PC-3 (cell line): ENCODE measurements around the gene INPP5K. TPM values are rescaled to one million over a fixed set of nuclear protein-coding genes. Genes with fewer than 3 reads are reported as not detected.
A peak's percentile ranks its signal among the peaks of the same experiment; 100 is the strongest.

ENCODE experiments used
- ATAC-seq: fragments of 200-7000 bp; cut with Tn5 transposase; 2 replicates; pipeline ENCODE4 v1.9.1; 2020; ENCODE audit warnings: mild to moderate bottlenecking, moderate library complexity
- BruUV-seq: library from RNA; stranded (reverse); fragments of 400-500 nt; replicated peaks from 2 replicates; lab custom pipeline; 2021; lab: Mats Ljungman, UMichigan
- CTCF ChIA-PET: fragments of 300-600 bp; sonication (Branson Sonifier 250); formaldehyde crosslinking; loops from one replicate; lab custom pipeline; 2022; ENCODE audit warnings: antibody characterized with exemption; lab: Charles Lee
- POLR2A ChIA-PET: fragments of 300-600 bp; sonication (Branson Sonifier 250); formaldehyde crosslinking; loops from one replicate; lab custom pipeline; 2022; ENCODE audit warnings: antibody characterized with exemption; ENCODE audit not compliant: unreplicated experiment; lab: Charles Lee
- DNase-seq: peaks from one replicate; pipeline ENCODE4 v3.0.0-alpha.2; 2015
- H2AFZ ChIP-seq: fragments of 300-600 bp; sonication (generic); 2 replicates; pipeline ENCODE4 v1.6.0; 2016; ENCODE audit warnings: antibody characterized with exemption, low read length
- H3F3A ChIP-seq: fragments of 300-600 bp; sonication (generic); one replicate; pipeline ENCODE4 v1.6.0; 2017; ENCODE audit warnings: antibody characterized with exemption, low read length, control low read depth, mild to moderate bottlenecking; ENCODE audit not compliant: unreplicated experiment
- H3K27ac ChIP-seq: fragments of 300-600 bp; sonication (generic); 2 replicates; pipeline ENCODE4 v1.5.1; 2016; ENCODE audit warnings: mild to moderate bottlenecking, low read length
- H3K27me3 ChIP-seq: fragments of 300-600 bp; sonication (generic); 2 replicates; pipeline ENCODE4 v1.6.1; 2016; ENCODE audit warnings: low read length, mixed read lengths
- H3K36me3 ChIP-seq: fragments of 300-600 bp; sonication (generic); 2 replicates; pipeline ENCODE4 v1.6.1; 2016; ENCODE audit warnings: low read depth, mixed run types, low read length, mixed read lengths
- H3K4me1 ChIP-seq: fragments of 300-600 bp; sonication (generic); 2 replicates; pipeline ENCODE4 v1.5.1; 2016; ENCODE audit warnings: low read length; ENCODE audit not compliant: insufficient read depth
- H3K4me2 ChIP-seq: fragments of 300-600 bp; sonication (generic); 2 replicates; pipeline ENCODE4 v1.6.0; 2016; ENCODE audit warnings: low read length
- H3K4me3 ChIP-seq: fragments of 300-600 bp; sonication (generic); 2 replicates; pipeline ENCODE4 v1.5.1; 2016; ENCODE audit warnings: mild to moderate bottlenecking, low read length, mixed read lengths
- H3K79me2 ChIP-seq: fragments of 300-600 bp; sonication (generic); 2 replicates; pipeline ENCODE4 v1.6.1; 2017; ENCODE audit warnings: low read length, mixed read lengths
- H3K9ac ChIP-seq: fragments of 300-600 bp; sonication (generic); 2 replicates; pipeline ENCODE4 v1.6.0; 2016; ENCODE audit warnings: mild to moderate bottlenecking, low read length
- H3K9me2 ChIP-seq: fragments of 300-600 bp; sonication (generic); replicated peaks from 2 replicates; pipeline ENCODE4 v1.6.1; 2016; ENCODE audit warnings: mixed run types, low read length, mixed read lengths
- H3K9me3 ChIP-seq: fragments of 300-600 bp; sonication (generic); 2 replicates; pipeline ENCODE4 v1.6.1; 2016; ENCODE audit warnings: low read length, mixed read lengths
- H4K20me1 ChIP-seq: fragments of 300-600 bp; sonication (generic); 2 replicates; pipeline ENCODE4 v1.6.1; 2016; ENCODE audit warnings: low read length, mixed read lengths
- EZH2 ChIP-seq: fragments of 300-600 bp; sonication (generic); IDR thresholded peaks from one replicate; pipeline ENCODE4 v1.6.1; 2017; ENCODE audit warnings: antibody characterized with exemption, mild to moderate bottlenecking, low read length; ENCODE audit not compliant: unreplicated experiment
- EZH2phosphoT487 ChIP-seq: fragments of 300-600 bp; sonication (generic); IDR thresholded peaks from 2 replicates; pipeline ENCODE4 v1.6.1; 2018; ENCODE audit warnings: mild to moderate bottlenecking, antibody characterized with exemption, low read length, borderline replicate concordance
- intact Hi-C: fragments of 100-400 bp; cut with micrococcal nuclease; formaldehyde crosslinking; loops from 2 replicates; pipeline ENCODE4 v1.9.0; 2023
- total RNA-seq: library from RNA; depleted of rRNA; stranded (reverse); fragments of >200 nt; gene quantifications from 2 replicates; pipeline ENCODE4 v1.2.3, GENCODE V29; 2014
- TF ChIP-seq, protein P1 (sequence below): fragments of 300-600 bp; sonication (generic); conservative IDR thresholded peaks from 2 replicates; pipeline ENCODE4 v1.5.1; 2017; ENCODE audit warnings: antibody characterized with exemption, low read depth, mild to moderate bottlenecking, low read length

INPP5K gene
- total RNA-seq, 1 experiment from 2014 or later, result 52.6 TPM

- Histone ChIP-seq H3K27me3 (no peaks in the 10 kb centered on the region), H3K4me3 (peak overlapping the region; percentile 68), H4K20me1 (no peaks in the 10 kb centered on the region), H3K9ac (peak overlapping the region; percentile 81), H2AFZ (peak overlapping the region; percentile 83), H3K79me2 (peaks cover 27% of the 10 kb centered on the region), H3K9me2 (no peaks in the 10 kb centered on the region), H3F3A (no peaks in the 10 kb centered on the region), H3K9me3 (no peaks in the 10 kb centered on the region), H3K36me3 (no peaks in the 10 kb centered on the region; the same call in 1 of the 2 replicates), H3K27ac (peak overlapping the region; percentile 60), H3K4me1 (peaks cover 16% of the 10 kb centered on the region; the same call in 1 of the 2 replicates), H3K4me2 (peak overlapping the region; percentile 94)
- no peak for TF ChIP-seq EZH2
- intact Hi-C loops, result no loop called here
- DNase-seq (peak; percentile 31), ATAC-seq (peak; percentile 39)
- BruUV-seq, result TSS peak; percentile 34
- ChIA-PET POLR2A (no interaction called here), CTCF (no interaction called here)
Observed at GRCh38 chr17:1485423-1486376, 30.7 kb downstream of the INPP5K start.

- H4K20me1 ChIP-seq, result no peaks in the 10 kb centered on the region
- H3K4me1 ChIP-seq, result peaks cover 16% of the 10 kb centered on the region; the same call in 1 of the 2 replicates
- no peaks in the 10 kb centered on the region for H3K9me2 ChIP-seq
- ATAC-seq (peak; percentile 21), DNase-seq (peak; percentile 39)
- intact Hi-C loops, result no loop called here
- TF ChIP-seq, protein P1, sequence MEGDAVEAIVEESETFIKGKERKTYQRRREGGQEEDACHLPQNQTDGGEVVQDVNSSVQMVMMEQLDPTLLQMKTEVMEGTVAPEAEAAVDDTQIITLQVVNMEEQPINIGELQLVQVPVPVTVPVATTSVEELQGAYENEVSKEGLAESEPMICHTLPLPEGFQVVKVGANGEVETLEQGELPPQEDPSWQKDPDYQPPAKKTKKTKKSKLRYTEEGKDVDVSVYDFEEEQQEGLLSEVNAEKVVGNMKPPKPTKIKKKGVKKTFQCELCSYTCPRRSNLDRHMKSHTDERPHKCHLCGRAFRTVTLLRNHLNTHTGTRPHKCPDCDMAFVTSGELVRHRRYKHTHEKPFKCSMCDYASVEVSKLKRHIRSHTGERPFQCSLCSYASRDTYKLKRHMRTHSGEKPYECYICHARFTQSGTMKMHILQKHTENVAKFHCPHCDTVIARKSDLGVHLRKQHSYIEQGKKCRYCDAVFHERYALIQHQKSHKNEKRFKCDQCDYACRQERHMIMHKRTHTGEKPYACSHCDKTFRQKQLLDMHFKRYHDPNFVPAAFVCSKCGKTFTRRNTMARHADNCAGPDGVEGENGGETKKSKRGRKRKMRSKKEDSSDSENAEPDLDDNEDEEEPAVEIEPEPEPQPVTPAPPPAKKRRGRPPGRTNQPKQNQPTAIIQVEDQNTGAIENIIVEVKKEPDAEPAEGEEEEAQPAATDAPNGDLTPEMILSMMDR, result no peak
- peak overlapping the region; percentile 68 for H3K4me3 ChIP-seq
- H3K4me2 ChIP-seq, result peak overlapping the region; percentile 94
- H3K79me2 ChIP-seq, result peaks cover 19% of the 10 kb centered on the region
- H3K9ac ChIP-seq, result peak overlapping the region; percentile 81
- no peaks in the 10 kb centered on the region for H3F3A ChIP-seq
- H3K27ac ChIP-seq, result peak overlapping the region; percentile 57
- ChIA-PET CTCF (no interaction called here), POLR2A (no interaction called here)
- no peaks in the 10 kb centered on the region for H3K9me3 ChIP-seq
- peak overlapping the region; percentile 55; the same call in 1 of the 2 replicates for H2AFZ ChIP-seq
- BruUV-seq, result no TSS peak
- H3K36me3 ChIP-seq, result no peaks in the 10 kb centered on the region; the same call in 1 of the 2 replicates
- no peaks in the 10 kb centered on the region for H3K27me3 ChIP-seq
Observed at GRCh38 chr17:1484676-1485422, 31.6 kb downstream of the INPP5K start.

DNA sequence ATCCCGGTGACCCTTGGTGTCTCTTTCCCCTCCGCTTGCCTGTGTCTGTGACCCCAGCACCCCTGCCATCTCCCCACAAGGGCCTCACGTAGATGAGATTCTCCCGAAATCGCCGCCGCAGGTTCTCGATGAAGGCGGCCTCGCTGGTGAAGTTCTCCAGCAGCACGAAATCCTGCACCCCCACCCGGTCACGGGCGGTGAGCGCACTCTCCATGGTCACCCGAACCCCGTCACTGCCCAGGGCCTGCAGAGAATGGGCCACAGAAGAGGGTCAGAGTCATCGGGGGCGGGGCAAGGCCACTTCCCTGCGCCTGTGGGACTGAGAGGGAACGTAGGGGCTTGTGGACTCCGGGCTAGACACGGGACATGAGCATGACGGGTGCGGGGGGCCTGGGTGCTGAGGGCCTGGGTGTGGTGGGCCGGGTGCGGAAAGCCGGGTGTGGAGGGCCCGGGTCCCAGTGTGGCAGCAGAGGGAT is 32.3 kb downstream of the INPP5K start:
- no peak for TF ChIP-seq EZH2
- TF ChIP-seq, protein P1, result no peak
- TF ChIP-seq EZH2phosphoT487, result no peak
- H3K9me2 ChIP-seq, result no peaks in the 10 kb centered on the region
- DNase-seq (no peak), ATAC-seq (no peak)
- H3K79me2 ChIP-seq, result peaks cover 11% of the 10 kb centered on the region
- H3K4me2 ChIP-seq, result no peak overlapping the region
- no peak overlapping the region for H2AFZ ChIP-seq
- POLR2A ChIA-PET, result no interaction called here
- no peak overlapping the region for H3K9ac ChIP-seq
- peaks cover 16% of the 10 kb centered on the region; the same call in 1 of the 2 replicates for H3K4me1 ChIP-seq
- no peaks in the 10 kb centered on the region for H3F3A ChIP-seq
- CTCF ChIA-PET, result no interaction called here
- H3K27ac ChIP-seq, result no peak overlapping the region
- H3K9me3 ChIP-seq, result no peaks in the 10 kb centered on the region
- H3K4me3 ChIP-seq, result no peak overlapping the region
- intact Hi-C loops, result no loop called here
- no TSS peak for BruUV-seq
- no peaks in the 10 kb centered on the region; the same call in 1 of the 2 replicates for H3K36me3 ChIP-seq
- H3K27me3 ChIP-seq, result no peaks in the 10 kb centered on the region
- no peaks in the 10 kb centered on the region for H4K20me1 ChIP-seq
